ENCODE results near the gene KEL.

Gene KEL

DNA sequence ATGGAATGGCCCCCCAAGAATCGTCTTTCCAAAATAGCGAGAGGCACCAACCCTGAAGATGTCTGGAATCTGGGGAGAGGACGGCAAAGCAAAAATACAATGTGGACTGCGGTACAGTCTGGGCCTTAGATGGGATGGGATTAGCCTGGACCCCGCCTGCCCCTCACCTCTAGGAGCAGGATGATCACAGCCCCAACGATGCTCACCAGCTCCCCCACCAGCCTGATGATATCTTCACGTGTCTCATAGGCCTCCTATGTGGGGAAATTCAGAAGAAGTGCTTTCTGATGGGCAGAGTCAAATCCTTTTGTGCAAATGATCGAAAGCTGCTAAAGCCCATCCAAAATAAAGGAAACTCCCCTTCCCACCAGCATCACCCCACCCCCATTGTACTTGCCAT is 46.8 kb downstream of the KEL start:
- Histone ChIP-seq H3K4me1 (ENCODE audit: low read length) (no peaks in the 10 kb centered on the region), H3K36me3 (replicated peaks; ENCODE audit: insufficient read depth, low read length) (no peaks in the 10 kb centered on the region), H3K9me3 (replicated peaks; ENCODE audit: insufficient read depth, low read length) (no peaks in the 10 kb centered on the region), H3K9ac (ENCODE audit: low read length) (no peak overlapping the region), H3K4me2 (ENCODE audit: low read depth, low read length) (no peak overlapping the region), H3F3A (ENCODE audit: insufficient read depth, low read length) (no peaks in the 10 kb centered on the region), H3K4me3 (ENCODE audit: low read length) (no peak overlapping the region), H2AFZ (ENCODE audit: low read length) (no peak overlapping the region), H4K20me1 (ENCODE audit: insufficient read depth, low read length) (no peaks in the 10 kb centered on the region), H3K9me2 (replicated peaks; ENCODE audit: insufficient read depth, low read length) (no peaks in the 10 kb centered on the region), H3K27me3 (replicated peaks; ENCODE audit: insufficient read depth, low read length) (no peaks in the 10 kb centered on the region), H3K27ac (ENCODE audit: low read length) (no peak overlapping the region), H3K79me2 (ENCODE audit: low read length) (no peaks in the 10 kb centered on the region)
- TF ChIP-seq, protein P1, sequence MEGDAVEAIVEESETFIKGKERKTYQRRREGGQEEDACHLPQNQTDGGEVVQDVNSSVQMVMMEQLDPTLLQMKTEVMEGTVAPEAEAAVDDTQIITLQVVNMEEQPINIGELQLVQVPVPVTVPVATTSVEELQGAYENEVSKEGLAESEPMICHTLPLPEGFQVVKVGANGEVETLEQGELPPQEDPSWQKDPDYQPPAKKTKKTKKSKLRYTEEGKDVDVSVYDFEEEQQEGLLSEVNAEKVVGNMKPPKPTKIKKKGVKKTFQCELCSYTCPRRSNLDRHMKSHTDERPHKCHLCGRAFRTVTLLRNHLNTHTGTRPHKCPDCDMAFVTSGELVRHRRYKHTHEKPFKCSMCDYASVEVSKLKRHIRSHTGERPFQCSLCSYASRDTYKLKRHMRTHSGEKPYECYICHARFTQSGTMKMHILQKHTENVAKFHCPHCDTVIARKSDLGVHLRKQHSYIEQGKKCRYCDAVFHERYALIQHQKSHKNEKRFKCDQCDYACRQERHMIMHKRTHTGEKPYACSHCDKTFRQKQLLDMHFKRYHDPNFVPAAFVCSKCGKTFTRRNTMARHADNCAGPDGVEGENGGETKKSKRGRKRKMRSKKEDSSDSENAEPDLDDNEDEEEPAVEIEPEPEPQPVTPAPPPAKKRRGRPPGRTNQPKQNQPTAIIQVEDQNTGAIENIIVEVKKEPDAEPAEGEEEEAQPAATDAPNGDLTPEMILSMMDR (IDR thresholded peaks at IDR 0.05; ENCODE audit: low read length) = no peak
- TF ChIP-seq EZH2phosphoT487 (IDR thresholded peaks at IDR 0.05; ENCODE audit: low read length) (no peak), EZH2 (optimal IDR thresholded peaks at IDR 0.05; ENCODE audit: low read depth, low read length) (no peak)
- DNase-seq = no peak

DNA sequence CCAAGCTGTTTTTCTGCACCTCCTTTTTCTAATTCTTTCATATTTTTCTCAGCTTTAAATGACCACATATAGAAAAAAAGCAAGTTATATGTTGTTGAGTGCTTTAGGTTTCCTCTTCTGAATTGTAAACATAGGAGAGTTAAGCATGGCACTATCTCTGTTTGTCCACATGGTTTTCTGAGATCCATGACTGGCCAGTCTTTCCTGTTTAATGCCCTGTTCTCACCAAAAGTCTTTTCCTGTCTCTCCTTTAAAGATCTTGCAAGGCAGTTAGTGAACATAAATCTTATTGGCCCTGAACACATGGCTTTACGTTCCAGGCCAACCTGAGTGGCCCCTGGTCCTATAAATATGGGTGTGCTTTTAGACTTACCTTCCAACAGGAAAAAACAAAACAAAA is 48.0 kb downstream of the KEL start:
- no peaks in the 10 kb centered on the region for H3K36me3 ChIP-seq (replicated peaks; ENCODE audit: insufficient read depth, low read length)
- no peak for TF ChIP-seq EZH2phosphoT487 (IDR thresholded peaks at IDR 0.05; ENCODE audit: low read length)
- TF ChIP-seq, protein P1 (IDR thresholded peaks at IDR 0.05; ENCODE audit: low read length) = no peak
- TF ChIP-seq EZH2 (optimal IDR thresholded peaks at IDR 0.05; ENCODE audit: low read depth, low read length) = no peak
- no peaks in the 10 kb centered on the region for H3K9me2 ChIP-seq (replicated peaks; ENCODE audit: insufficient read depth, low read length)
- H4K20me1 ChIP-seq (ENCODE audit: insufficient read depth, low read length) = no peaks in the 10 kb centered on the region
- no peaks in the 10 kb centered on the region for H3K79me2 ChIP-seq (ENCODE audit: low read length)
- no peaks in the 10 kb centered on the region for H3K9me3 ChIP-seq (replicated peaks; ENCODE audit: insufficient read depth, low read length)
- no peaks in the 10 kb centered on the region for H3F3A ChIP-seq (ENCODE audit: insufficient read depth, low read length)
- no peak overlapping the region for H2AFZ ChIP-seq (ENCODE audit: low read length)
- no peak for DNase-seq
- H3K4me1 ChIP-seq (ENCODE audit: low read length) = no peaks in the 10 kb centered on the region
- H3K27ac ChIP-seq (ENCODE audit: low read length) = no peak overlapping the region
- H3K27me3 ChIP-seq (replicated peaks; ENCODE audit: insufficient read depth, low read length) = no peaks in the 10 kb centered on the region
- no peak overlapping the region for H3K9ac ChIP-seq (ENCODE audit: low read length)
- no peak overlapping the region for H3K4me3 ChIP-seq (ENCODE audit: low read length)
- H3K4me2 ChIP-seq (ENCODE audit: low read depth, low read length) = no peak overlapping the region

DNA sequence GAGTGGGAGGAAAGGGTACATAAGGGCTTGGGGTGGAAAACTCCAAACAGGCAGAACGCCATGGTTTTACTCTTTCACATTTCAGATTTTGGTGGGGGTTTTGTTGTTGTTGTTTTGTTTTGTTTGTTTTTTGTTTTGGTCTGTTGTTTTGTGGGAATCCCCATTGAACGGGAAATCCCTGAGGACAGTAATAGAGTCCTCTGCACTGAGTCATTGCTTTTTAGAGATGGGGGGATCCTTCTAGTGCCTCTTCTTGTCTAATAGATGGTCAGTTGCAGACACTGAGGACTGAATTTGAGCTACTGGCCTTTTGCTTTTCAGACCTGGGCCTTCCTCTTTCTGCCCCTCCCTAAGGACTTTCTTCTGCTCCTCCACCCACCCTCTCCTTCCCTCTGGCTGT is 48.6 kb downstream of the KEL start:
- TF ChIP-seq, protein P1 (IDR thresholded peaks at IDR 0.05; ENCODE audit: low read length) = no peak
- TF ChIP-seq EZH2phosphoT487 (IDR thresholded peaks at IDR 0.05; ENCODE audit: low read length) (no peak), EZH2 (optimal IDR thresholded peaks at IDR 0.05; ENCODE audit: low read depth, low read length) (no peak)

More for the DNA sequence above, 48.6 kb downstream of the KEL start:
- DNase-seq = no peak
- no peak overlapping the region for H3K4me2 ChIP-seq (ENCODE audit: low read depth, low read length)
- H3K4me3 ChIP-seq (ENCODE audit: low read length) = no peak overlapping the region
- H3K36me3 ChIP-seq (replicated peaks; ENCODE audit: insufficient read depth, low read length) = no peaks in the 10 kb centered on the region
- no peaks in the 10 kb centered on the region for H3K4me1 ChIP-seq (ENCODE audit: low read length)
- no peaks in the 10 kb centered on the region for H4K20me1 ChIP-seq (ENCODE audit: insufficient read depth, low read length)
- no peak overlapping the region for H3K27ac ChIP-seq (ENCODE audit: low read length)
- H3K79me2 ChIP-seq (ENCODE audit: low read length) = no peaks in the 10 kb centered on the region
- H3K27me3 ChIP-seq (replicated peaks; ENCODE audit: insufficient read depth, low read length) = no peaks in the 10 kb centered on the region
- H3K9ac ChIP-seq (ENCODE audit: low read length) = no peak overlapping the region
- H2AFZ ChIP-seq (ENCODE audit: low read length) = no peak overlapping the region
- H3K9me3 ChIP-seq (replicated peaks; ENCODE audit: insufficient read depth, low read length) = no peaks in the 10 kb centered on the region
- no peaks in the 10 kb centered on the region for H3K9me2 ChIP-seq (replicated peaks; ENCODE audit: insufficient read depth, low read length)
- H3F3A ChIP-seq (ENCODE audit: insufficient read depth, low read length) = no peaks in the 10 kb centered on the region
